Heart right ventricle (tissue), 16 donors: ENCODE measurements around the gene DRC1. TPM values are rescaled to one million over a fixed set of nuclear protein-coding genes. Genes with fewer than 3 reads are reported as not detected.

Source experiments
- ATAC-seq, 8 donors: fragments of 200-7000 bp; cut with Tn5 transposase; one replicate each; pipeline ENCODE4 v1.9.1; 2020; ENCODE audit warnings: mild to moderate bottlenecking in 8 of 8, moderate library complexity in 8 of 8, moderate number of reproducible peaks in 1 of 8
- DNase-seq, 2 donors: peaks; one replicate each; pipeline ENCODE4 v3.0.0-alpha.2; 2020
- H3K27ac ChIP-seq, 10 donors: fragments of 200-600 bp; sonication (generic) in 2 of 10; one replicate each; pipeline versions ENCODE4 v1.5.0 to v1.8.0; 2020 to 2022; ENCODE audit warnings: mild to moderate bottlenecking in 3 of 10
- H3K27me3 ChIP-seq, 7 donors: fragments of 200-600 bp; one replicate each; pipeline ENCODE4 v1.8.0; 2021 to 2022; ENCODE audit warnings: mild to moderate bottlenecking in 2 of 7
- H3K36me3 ChIP-seq, 9 donors: fragments of 200-600 bp; sonication (generic) in 1 of 9; one replicate each; pipeline versions ENCODE4 v1.5.0 to v1.8.0; 2020 to 2022; ENCODE audit warnings: mild to moderate bottlenecking in 2 of 9
- H3K4me1 ChIP-seq, 9 donors: fragments of 200-600 bp; sonication (generic) in 1 of 9; one replicate each; pipeline versions ENCODE4 v1.5.0 to v1.8.0; 2020 to 2022; ENCODE audit warnings: mild to moderate bottlenecking in 4 of 9
- H3K4me3 ChIP-seq, 10 donors: fragments of 200-600 bp; sonication (generic) in 2 of 10; one replicate each; pipeline versions ENCODE4 v1.5.0 to v1.8.0; 2020 to 2022; ENCODE audit warnings: mild to moderate bottlenecking in 7 of 10, moderate library complexity in 2 of 10
- H3K9me3 ChIP-seq, 11 donors: fragments of 200-600 bp in 10 of 11; sonication (generic) in 2 of 11; one replicate each; pipeline versions ENCODE4 v1.5.0 to v1.8.0; 2013 to 2022; ENCODE audit warnings: mild to moderate bottlenecking in 2 of 11, control low read depth in 1 of 11, moderate library complexity in 1 of 11
- CTCF ChIP-seq, 9 donors: fragments of 200-600 bp; sonication (generic) in 2 of 9; IDR thresholded peaks; one replicate each; pipeline versions ENCODE4 v1.5.0 to v1.8.0; 2021 to 2022; ENCODE audit warnings: antibody characterized with exemption in 9 of 9, mild to moderate bottlenecking in 5 of 9, moderate library complexity in 1 of 9
- WGBS, 2 donors: extraction: QIAGEN DNeasy Blood & Tissue Kit; methylation state at CpG; one replicate each; pipeline ENCODE4 v1.1.7; 2013; ENCODE audit warnings: inconsistent platforms in 1 of 2; 5-methylcytosine and 5-hydroxymethylcytosine counted together
- intact Hi-C, 10 donors: fragments of 100-400 bp; cut with DNase I; formaldehyde crosslinking; loops; one replicate each; pipeline versions ENCODE4 v1.11.1 to v1.14.2; 2022
- polyA plus RNA-seq, 2 donors: library from polyadenylated mRNA; stranded (reverse); fragments of 200-250 nt; gene quantifications; one replicate each; pipeline ENCODE4 v1.2.3, GENCODE V29; 2013
- total RNA-seq, 10 donors: library from RNA; stranded (reverse); fragmentation: NEBNext Ultra II Directional in 3 of 10; extraction: Animal tissue kit (Norgen Biotek cat#: 25700) in 3 of 10; gene quantifications; one replicate each; pipeline versions ENCODE4 v1.2.1 to v1.2.4, GENCODE V29; 2021 to 2023
- donor health status: Arrhythmogenic right ventricular cardiomyopathy.
- donor health status: ischemic (EF 13 %, LVEDD 7.1; RV severe dilation, severe dysfunction).
- donor health status: healthy with polysubstance abuse.
- donor health status: DM: no; HTN: yes; CAD: no.
- donor health status: DM: no; HTN: no; CAD: no.
- donor health status: ischemic (EF 25% LVEDD 6.9; RV normal size, moderate dysfunction).
- donor health status: ischemic (EF 25% LVEDD 5.7; RV mildly dilated, moderate dysfunction).
- donor health status: healthy.
- donor health status: DM: yes; HTN: yes; CAD: no.
- donor health status: Ischemic cardiomyopathy.
- donor health status: ischemic (EF 35%, LVEDD 5.7; RV mildly dilated, moderate dysfunction).
- donor health status: nonischemic (EF 11% LVEDD 7.7; RV severe dilation, severe dysfunction).
- donor health status: DM: yes; HTN: yes; CAD: no.
- donor health status: PGD.
- donor health status: ischemic (EF 29% LVEDD 5.4; RV normal size, mild dysfunction).
- donor health status: nonischemic (EF 23%, LVEDD 6.1; RV moderate dilation, normal function).

DRC1 gene
- total and polyA plus RNA-seq, 12 donors: 0.06 to 0.37 (median 0.20) TPM; not detected in 8

DNA sequence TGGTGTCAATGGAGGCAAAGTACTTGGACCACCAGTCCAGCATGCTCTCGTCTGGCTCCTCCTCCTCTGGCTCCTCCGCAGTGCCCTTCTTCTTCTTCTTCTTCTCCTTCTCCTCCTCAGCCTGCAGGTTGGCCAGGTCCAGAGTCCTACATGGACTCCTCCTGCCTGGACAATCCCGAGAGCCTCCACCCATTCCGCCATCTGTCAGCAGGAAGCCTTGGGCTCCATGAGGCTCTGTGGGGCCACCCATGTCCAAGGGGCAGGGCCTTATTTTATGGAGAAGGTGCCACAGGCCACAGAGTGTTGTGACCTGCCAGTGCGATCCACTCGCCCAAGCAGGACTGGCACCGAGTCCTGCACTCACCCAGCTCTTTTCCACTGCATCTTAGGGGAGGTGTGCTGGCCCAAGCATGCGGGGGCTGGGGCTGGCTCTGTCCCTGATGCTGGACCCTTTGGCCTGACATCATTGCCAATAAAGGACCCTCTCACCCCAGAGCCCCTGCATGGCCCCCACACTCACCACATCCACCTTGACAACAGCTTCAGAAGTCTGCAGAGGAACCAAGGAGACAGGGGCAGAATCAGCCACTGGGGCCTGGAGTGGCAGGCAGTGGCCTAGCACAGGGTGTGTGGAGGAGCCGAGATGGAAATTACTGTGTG, 69.0 kb downstream of the DRC1 start:
- intact Hi-C loops: no loop called here
- TF ChIP-seq CTCF (IDR thresholded peaks at IDR 0.05): no peak
- WGBS, 2 donors: 90 to 94% methylated on average over 9 of the region's 9 CpGs

DNA sequence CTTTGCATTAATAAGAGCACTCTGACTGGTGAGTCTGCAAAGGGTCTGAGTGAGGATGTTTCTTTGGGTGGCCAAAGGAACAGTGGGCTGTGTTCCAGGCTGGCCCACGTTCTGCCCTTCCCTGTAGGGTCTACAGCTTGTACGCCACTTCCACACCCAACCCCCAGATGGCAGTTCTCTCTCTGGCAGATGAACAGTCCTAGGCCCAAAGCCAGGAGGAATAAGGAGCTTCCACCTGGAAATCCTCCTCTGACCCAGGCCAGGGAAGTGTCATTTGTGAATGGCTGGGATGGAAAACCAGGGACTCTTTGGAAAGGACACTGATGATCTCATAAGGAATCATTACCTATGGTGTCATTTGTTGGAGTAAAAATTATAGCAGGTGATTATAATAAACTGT, 69.6 kb downstream of the DRC1 start:
- DNase-seq (no peak), ATAC-seq (no peak)
- Histone ChIP-seq H3K27me3 (no peaks in the 10 kb centered on the region), H3K27ac (no peak overlapping the region), H3K4me3 (no peak overlapping the region), H3K4me1 (no peaks in the 10 kb centered on the region), H3K36me3 (no peaks in the 10 kb centered on the region), H3K9me3 (peaks cover 0 to 18% (median 8%) of the 10 kb centered on the region in 11 donors)
- WGBS, 2 donors: 42 to 48% methylated on average over 2 of the region's 2 CpGs
- intact Hi-C loops: no loop called here
- TF ChIP-seq CTCF (IDR thresholded peaks at IDR 0.05): no peak

More for the DNA sequence above, 69.0 kb downstream of the DRC1 start:
- Histone ChIP-seq H3K27ac (no peak overlapping the region), H3K4me3 (no peak overlapping the region), H3K36me3 (no peaks in the 10 kb centered on the region), H3K27me3 (no peaks in the 10 kb centered on the region), H3K9me3 (peaks cover 0 to 18% (median 8%) of the 10 kb centered on the region in 11 donors), H3K4me1 (no peaks in the 10 kb centered on the region)
- DNase-seq (no peak), ATAC-seq (no peak)

DNA sequence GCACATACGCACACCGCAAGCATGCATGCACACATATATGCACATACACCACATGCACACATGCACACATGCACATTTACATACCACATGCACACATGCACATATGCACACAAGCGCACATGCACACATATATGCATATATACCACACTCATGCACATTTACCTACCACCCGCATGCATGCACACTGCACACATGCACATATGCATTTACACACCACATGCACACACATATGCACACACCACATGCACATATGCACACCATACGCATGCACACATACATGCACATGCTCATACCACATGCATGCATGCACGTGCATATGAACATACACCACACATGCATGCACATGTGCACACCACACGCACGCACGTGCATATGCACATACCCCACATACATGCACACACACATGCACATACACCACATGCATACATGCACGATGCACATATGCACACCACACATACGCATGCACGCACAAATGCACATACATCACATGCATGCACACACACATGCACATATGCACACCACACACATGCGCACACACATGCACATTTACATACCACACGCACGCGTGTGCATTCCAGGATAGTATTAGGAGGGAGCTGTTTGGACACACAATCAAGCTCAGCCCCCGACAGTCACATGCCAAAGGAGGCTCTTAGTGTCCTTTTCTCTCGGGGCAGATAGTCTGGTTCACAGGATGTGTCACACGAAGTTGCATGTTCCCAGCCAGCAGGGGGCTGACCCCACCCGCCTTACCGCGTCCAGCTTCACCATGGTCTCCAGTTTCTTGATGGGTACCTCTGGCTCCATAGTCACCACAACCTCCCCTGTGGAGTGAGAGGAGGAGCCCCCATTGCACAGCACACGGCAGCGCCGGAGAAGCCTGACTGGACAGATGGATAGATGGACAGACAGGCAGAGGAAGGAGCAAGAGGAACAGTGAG, 70.3 kb downstream of the DRC1 start:
- 82 to 86% methylated on average over 25 of the region's 25 CpGs for WGBS, 2 donors
- no peaks in the 10 kb centered on the region for H3K27me3 ChIP-seq

More for the DNA sequence above, 70.3 kb downstream of the DRC1 start:
- DNase-seq (no peak), ATAC-seq (no peak)
- Histone ChIP-seq H3K4me3 (no peak overlapping the region), H3K27ac (no peak overlapping the region), H3K9me3 (peaks cover 0 to 18% (median 8%) of the 10 kb centered on the region in 11 donors), H3K36me3 (no peaks in the 10 kb centered on the region), H3K4me1 (no peaks in the 10 kb centered on the region)
- intact Hi-C loops: no loop called here
- no peak for TF ChIP-seq CTCF (IDR thresholded peaks at IDR 0.05)
